OCI-LY1 (cell line): ENCODE results near the gene LRRC61.

Experiments used
- CTCF ChIP-seq: fragments of 200-600 bp; sonication (generic), shearing (Covaris generic); IDR thresholded peaks from 2 replicates; pipeline ENCODE4 v1.5.1; 2017; ENCODE audit warnings: mild to moderate bottlenecking, antibody characterized with exemption, low read length, moderate library complexity, mixed read lengths
- EZH2 ChIP-seq: fragments of 200-600 bp; sonication (generic), shearing (Covaris generic); IDR thresholded peaks from 2 replicates; pipeline ENCODE4 v1.8.0; 2017; ENCODE audit warnings: borderline replicate concordance, mixed run types, mild to moderate bottlenecking, antibody characterized with exemption, low read length, moderate library complexity, mixed read lengths

GRCh38 chr7:150381096-150381495, 57.9 kb downstream of the LRRC61 start:
- TF ChIP-seq CTCF (no peak), EZH2 (no peak)
